Measurements from ENCODE around the gene COBLL1.

DNA sequence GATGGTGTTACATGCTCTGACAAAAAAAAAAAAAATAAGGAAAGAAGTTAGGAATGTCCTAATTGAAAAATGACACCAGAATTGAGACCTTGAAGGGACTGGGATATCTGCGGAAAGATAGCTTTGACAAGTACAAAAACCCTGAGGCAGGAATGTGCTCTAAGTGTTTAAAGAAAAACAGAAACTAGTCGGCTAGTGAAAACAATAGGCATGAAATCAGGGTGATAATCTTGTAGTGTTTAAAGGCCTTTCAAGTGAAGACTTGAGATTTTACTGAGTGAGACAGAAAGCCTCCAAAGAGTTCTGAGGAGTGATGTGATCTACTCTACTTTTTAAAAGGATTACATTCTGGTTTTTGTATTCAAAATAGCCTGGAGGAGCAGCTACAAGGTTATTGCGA is 107.4 kb downstream of the COBLL1 start:
- TF ChIP-seq, protein P1, sequence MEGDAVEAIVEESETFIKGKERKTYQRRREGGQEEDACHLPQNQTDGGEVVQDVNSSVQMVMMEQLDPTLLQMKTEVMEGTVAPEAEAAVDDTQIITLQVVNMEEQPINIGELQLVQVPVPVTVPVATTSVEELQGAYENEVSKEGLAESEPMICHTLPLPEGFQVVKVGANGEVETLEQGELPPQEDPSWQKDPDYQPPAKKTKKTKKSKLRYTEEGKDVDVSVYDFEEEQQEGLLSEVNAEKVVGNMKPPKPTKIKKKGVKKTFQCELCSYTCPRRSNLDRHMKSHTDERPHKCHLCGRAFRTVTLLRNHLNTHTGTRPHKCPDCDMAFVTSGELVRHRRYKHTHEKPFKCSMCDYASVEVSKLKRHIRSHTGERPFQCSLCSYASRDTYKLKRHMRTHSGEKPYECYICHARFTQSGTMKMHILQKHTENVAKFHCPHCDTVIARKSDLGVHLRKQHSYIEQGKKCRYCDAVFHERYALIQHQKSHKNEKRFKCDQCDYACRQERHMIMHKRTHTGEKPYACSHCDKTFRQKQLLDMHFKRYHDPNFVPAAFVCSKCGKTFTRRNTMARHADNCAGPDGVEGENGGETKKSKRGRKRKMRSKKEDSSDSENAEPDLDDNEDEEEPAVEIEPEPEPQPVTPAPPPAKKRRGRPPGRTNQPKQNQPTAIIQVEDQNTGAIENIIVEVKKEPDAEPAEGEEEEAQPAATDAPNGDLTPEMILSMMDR (IDR thresholded peaks at IDR 0.05; ENCODE audit: low read depth, low read length): no peak
- TF ChIP-seq EZH2phosphoT487 (IDR thresholded peaks at IDR 0.05; ENCODE audit: low read depth): no peak
